Cerebellar nuclear complex (tissue), 1 donor: ENCODE results near the gene MREG.

Experiments
- DNase-seq, 2 experiments: peaks; one replicate each; lab custom pipeline; 2025; lab: John Stamatoyannopoulos, UW

MREG gene

DNA sequence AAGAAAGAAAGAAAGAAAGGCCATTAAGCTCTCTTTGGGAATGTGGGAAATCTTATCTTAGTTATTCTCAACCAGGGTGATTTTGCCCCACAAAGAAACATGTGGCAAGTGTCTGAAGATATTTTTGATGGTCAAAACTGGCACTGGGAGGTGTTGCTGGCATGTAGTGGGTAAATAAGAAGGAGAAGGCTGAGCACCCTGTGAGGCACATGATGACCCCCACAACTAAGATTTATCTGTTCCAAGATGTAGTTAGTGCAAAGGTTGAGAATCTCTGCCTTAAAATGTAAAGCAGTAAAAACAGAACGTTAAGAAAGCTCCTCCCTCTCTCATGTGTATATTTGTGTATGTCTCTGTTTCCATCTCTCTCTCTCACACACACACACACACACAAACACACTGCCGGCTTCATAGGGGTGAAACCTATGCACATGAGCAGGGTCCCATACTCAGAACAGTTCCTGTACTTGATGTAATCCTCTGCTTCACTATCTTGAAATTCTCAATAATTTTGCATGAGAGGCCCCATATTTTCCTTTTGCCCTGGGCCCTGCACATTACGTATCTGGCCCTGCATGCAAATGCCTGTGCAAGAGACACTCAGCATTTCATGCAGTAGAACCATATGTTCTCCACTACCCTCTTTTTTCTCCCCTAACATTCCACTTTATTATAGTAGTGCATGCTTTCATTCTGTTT is 94.3 kb downstream of the MREG start:
- DNase-seq = no peak

DNA sequence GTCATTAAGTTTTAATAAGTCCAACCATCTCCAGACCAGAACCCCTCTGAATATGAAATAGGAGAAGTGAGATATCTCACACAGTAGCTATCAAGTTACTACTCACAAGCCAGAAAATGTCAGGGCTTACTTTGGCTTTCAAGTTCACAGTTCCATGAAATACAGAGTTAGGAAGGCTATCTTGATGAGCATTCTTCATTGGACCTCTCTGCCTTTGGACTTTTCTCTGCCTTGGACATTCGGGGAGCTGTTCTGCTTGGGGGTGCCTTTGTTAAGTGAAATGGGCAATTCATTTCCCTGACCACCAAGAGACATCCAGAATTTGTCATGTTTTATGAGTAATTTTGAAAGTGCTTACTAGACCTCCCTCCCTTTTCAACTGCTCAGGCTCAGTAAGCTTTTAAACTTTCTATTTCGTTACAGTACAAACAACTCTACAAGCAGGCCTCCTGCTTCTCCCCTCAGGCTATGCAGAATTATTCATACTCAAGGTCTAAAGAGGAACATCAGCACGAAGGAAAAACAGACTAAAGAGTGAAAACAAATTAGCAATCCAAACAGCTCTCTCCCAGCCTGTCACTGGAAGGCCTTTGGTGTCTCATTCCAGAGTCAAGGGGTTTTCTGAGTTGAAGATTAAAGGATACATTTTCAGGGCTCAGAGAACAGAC is 95.3 kb downstream of the MREG start:
- DNase-seq = no peak

DNA sequence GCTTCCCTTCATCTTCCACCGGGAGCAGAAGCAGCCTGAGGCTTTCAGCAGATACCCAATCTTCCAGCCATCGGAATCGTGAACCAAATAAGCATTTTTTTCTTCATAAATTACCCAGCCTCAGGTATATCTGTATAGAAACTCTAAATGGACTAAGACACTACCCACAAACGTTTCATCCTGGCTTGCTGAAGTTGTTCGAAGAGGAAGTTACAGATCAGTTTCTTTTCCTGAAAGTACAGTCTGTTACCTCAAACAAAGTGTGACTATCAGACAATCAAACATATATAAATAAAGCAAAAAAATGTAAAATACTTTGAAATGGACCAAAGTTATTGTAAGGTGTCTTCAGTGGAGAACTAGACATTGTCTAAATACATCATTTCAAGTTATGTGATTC is 97.9 kb downstream of the MREG start:
- no peak for DNase-seq

DNA sequence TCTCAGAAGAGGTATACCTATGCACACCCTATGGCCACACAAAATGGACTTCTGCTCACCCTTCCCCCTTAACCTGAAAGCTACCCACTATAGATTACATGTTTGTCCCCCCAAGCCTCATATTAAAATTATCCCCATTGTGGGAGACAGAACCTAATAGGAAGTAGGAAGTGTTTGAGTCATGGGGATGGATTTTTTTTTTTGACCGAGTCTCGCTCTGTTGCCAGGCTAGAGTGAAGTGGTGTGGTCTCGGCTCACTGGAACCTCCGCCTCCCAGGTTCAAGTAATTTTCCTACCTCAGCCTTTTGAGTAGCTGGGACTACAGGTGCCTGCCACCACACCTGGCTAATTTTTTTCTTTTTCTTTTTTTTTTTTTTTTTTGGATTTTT is 98.6 kb downstream of the MREG start:
- no peak for DNase-seq

DNA sequence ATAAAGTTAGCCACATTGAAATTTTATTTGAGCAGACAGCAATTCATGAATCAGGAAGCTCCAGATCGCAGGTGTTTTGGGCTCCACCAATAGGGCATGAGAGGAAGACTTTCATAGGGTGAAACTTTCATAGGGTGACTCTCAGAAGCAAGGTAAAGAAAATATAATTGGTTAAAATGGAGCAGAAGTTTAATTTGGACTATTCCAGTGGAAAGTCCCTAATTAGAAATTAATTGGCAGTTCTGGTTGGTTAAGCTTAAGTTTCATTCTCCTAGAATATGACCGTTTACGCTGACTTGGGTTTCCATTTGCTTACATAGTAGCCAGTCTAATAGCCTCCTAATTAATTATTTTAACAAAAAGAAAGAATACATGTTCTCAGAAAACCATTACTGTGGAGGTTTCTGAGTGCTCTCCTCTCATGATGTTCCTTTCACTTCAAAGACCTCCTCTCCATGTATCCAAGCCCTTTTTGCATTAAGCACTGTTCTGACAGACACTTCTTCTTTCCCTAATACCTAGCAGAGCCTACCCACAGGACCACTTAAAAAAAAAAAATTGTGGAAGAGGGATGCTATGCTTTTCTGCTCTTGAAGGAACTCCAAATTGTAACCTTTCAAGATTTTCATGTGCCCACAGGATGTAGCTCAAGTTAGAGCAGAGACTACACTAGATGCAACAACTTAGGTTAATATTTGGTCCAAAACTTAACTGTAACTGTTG is 99.1 kb downstream of the MREG start:
- no peak for DNase-seq

DNA sequence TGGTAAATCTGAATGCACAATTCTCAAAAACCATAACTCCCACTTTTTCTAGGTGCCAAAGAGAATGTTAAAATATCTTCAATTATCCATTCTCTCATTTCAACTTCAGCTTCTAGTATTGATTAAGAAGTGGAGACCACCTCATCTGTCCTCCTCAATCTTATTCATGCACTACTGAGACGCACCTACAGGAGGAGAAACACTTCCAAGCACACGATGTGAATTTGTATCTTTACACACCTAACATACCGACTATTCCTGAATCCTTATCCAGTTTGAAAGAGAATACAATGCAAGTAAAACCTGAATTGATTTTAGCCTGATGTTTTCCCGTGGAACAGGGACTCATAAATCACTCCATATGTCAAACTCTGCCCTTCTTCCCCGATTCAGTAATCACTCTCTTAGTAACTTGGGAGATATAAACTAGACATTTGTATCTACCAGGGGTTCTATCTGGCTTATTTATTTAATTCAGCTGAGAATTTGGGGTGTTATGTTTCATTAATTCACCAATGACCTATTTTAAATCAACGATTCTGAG is 101.0 kb downstream of the MREG start:
- DNase-seq = no peak

DNA sequence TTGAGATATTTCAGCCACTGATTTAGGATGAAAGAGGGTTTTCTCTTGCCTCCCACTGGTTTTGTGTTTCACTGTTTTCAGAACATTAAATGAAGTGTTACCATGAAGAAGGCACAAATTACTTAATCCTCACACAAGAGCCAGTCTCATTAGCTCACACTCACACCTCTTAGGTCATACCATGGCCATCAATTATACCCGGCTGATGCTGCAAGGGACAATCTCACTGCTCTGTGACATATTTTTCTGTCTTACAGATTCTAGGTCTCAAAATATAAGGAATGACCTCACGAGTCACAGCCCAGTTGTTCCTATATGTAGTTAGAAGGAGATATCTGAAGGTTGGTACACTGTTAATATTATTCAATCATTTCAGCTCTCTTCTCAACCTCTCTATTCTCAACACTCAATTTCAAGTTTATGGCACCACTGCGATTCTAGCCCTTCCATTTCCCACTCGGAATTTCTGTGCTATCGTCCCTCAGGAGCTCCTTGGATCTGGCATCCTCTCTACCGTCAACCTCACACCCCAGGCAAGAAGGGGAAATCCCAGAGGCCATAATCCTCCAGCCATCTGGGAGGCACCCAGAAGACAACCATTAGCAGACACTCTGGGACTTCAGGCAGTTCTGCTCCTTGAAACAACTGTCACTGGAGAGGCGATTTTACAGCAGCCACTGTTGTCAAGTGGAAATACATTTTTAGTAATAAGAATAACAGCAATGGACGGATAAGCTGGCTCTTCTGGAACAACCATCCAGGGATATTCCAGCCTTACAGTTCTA is 101.9 kb downstream of the MREG start:
- DNase-seq = no peak

DNA sequence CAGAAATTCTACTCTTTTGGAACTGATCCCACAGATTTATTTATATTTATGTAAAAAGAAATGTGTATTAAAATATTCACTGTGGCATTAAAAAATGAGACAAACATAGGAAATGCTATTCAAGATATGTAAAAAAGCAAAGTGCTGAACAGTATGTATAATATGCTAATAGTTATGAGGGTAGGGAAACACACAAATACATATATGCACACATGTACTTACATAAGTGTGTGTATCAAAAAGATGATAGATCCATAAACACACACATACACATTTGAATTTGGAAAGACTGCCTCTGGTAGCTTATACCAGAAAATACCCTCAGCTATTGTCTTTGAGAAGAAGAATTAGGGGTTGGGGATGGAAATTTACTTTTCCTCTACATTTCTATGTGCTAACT is 103.2 kb downstream of the MREG start:
- no peak for DNase-seq

DNA sequence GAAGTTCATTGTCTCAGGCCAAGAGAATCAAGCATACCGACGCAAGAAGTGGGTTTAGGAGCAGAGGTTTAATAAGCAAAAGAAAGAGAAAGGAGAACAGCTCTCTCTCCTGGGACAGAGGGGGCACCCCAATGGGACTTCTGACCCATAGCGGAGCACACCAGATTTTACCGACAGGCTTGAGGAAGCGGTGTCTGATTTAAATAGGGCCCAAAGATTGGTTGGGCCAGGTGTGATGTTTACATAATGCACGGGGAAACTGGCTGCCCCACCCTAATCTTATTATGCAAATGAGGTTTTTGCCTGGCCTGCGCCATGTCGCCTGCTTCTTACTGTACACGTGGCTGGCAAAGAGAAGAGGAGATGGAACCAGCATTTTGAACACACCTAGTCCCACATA is 106.2 kb downstream of the MREG start:
- no peak for DNase-seq

DNA sequence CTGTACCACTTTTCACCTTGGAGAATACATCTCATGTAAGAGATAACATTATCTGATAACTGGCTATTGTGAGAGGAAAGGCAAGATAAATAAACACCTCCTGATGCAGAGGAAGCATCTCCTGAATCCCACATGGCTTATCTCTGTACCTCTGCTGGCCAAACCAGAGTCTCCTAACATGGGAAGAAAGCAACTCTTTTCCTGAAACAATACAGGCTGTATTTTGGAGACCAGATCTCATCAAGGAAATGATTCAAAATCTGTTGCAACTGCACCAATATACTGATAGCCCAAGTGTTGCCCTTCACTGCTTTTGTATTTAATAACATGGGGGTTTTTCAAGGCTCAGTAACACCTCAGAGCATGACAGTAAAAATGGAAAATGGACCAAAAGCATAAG is 106.9 kb downstream of the MREG start:
- no peak for DNase-seq

DNA sequence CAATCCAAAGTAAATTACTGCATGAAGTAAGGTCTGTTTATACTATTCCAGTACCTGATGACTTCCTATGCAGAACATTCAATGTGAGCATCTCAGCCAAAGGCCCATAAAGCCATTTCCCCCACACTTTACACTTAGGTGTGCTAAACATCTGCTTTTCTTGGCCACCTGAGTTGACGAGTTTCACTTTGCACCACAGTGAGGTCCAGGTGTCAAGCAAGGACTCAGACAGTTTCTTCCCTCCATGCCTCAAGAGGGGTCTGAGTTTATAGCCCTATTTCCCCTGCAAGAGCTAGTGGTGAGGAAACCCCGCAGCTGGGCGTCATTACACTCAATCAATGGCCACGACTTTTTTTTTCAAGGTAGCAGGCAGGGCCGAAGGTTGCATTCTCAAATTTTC is 107.7 kb downstream of the MREG start:
- no peak for DNase-seq

DNA sequence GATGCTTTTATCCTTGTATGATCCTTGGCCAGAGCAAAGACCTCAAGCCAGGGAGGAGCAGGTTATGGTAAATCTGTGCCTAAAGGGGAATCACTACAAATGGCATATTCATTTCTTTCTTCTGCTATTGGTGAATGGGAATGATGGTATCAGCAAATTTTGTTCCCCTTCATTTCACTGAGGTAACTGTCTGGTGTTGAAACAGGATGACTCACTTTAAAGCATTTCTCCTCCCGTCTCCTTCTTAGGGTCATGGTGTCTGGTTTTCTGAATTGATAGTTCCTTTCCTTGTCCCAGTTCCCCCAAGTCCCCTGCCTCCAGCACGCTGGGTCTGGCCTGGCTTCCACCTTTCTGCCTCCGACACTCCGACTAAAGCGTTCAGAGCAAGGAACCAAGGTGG is 109.2 kb downstream of the MREG start:
- DNase-seq = no peak

DNA sequence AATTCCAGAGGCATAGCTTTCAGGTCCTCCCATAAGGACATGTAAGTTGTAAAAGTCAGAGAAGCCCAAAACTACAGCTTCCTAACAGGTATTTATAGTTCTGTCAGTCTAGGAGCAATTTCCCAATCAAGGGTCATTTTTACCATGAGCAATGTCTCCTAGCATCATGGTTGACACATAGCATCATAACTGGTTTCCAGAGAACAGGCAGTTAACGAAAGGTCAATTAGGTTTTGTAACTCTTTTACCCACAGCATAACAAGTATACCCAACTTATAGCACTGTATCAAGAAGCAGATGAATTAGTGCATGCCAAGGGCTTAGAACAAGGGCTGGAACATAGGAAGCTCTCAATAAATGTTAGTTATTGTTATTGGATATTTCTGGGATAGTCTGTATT is 110.1 kb downstream of the MREG start:
- no peak for DNase-seq

DNA sequence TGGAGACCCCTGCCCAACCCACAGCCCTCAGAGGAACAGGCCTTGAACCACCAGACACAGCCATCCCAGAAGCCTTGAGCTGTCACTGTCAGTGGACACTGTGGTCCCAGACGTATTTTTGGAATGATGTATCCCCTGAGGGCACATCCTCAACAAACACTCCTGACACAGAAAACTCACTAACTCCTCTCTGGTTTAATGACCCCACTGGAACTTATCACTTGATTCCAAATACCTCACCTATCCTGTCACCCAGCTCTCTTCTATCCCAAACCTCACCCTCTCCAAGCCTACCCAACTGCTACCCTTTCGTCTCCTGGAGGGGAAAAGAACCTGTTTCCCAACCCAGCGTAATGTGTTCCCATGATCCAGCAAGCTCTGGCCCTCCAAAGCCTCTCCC is 111.6 kb downstream of the MREG start:
- DNase-seq = no peak

DNA sequence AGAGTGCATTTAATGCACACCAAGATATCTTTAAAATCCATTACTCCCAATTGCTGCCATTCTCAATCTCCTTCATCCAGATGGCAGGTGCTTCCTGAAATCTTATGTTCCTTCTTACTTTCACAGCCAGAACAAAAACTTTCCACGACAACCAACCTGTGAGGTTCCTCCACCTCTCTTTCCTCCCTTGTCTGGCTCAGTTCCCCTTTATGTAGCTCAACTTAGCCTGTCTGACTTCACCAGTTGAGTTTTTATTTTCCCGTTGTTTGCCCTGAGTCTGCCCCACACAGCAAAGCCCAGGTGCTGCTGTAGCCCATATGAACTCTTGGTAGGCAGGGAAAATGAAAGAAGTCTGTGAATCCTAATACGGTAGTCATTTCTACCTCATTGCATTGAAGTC is 112.5 kb downstream of the MREG start:
- DNase-seq = no peak

DNA sequence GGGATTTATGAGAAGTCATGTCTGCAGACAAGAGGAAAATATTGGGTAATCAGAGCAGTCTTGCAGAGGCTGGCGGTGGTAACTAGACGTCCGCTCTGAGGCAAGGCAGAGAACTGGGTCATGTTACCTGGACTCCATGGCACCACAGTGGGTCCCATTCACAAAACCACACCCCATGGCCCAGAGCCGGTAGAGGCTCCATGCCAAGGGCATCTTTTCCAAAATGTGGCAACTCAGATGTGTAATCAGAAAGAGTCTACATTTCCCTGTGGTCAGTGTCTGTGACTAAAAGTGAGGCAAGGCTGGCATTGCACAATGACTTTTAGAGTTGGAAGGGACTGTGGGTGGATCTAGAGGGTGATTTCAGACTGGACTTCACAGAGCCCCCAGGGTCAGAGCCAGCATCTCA is 113.1 kb downstream of the MREG start:
- DNase-seq = no peak

DNA sequence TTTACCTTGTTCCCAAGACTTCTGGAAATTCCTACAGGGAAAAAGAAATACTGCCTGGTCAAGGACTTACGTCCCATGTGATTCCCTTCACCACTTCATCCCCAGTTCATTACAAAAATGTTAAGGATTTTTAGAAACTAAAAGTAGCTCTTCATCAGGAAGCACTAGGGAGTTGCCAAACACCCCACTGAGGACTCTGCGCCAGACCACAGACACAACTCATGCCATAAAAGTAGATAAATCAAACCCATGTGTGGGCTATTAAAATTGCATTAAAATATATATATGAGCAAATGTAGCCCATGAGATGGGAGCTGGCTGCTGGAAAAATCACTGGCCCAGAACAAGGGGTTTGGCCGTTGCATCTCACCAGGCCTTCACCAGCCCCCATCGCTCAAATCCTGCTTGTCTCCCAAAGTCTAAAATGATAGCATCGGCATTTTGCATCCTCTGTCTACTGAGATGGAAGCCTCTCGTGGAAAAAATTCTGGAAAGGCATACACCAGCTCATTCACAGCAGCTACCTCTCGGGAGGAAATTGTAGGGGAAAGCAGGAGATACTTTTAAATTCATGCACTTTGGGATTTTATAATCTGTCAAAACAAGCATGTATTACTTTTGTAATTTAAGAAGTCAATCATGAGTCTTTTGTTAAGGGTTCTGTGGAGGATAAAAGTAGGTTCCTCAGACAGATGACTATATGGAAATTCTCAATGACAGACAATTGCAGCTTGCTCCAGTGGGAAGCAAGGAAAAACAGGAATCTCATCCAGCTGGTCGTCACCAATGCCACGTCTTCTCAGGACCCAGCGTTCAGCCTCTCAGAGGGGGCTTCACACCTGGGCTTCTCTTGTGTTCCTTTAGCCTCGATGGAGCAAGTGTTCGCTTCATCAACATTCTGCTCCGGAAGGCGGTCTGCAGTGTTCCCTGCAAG is 113.9 kb downstream of the MREG start:
- no peak for DNase-seq

DNA sequence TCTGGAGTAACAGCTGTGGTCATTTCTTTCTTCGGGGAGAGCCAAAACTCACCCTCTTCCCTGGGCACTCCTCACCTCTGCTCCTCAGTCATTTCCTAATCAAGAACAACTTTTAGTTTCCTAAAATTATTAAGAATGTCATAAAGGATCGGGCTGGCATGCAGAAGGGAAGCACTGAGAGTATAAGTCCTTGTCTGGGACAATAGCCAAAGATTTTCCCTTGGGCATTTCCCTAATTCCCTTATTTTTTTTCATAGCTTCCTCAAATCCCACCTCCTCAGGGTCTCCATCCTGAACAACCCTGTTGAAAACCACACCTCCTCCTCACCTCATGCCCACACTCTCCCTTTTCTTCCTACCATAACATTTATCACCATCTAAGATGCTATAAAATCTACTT is 115.0 kb downstream of the MREG start:
- no peak for DNase-seq

DNA sequence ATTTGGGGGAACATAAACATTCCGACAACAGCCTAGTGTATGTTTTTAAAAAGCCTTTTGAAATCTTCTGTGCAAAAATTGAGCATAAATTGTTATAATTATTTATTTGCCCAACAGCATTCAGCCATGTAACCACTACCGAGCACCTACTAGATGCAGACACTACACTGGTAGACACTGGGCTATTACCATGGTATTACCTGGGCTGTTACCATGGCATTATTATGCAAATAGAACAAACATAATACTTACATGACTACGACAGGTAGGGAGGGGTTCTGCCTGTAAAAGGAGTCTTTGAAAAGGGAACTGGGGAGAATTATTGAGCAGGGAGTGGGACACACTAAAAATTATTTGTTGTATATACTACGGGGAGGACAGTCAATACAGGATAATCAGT is 116.4 kb downstream of the MREG start:
- no peak for DNase-seq

DNA sequence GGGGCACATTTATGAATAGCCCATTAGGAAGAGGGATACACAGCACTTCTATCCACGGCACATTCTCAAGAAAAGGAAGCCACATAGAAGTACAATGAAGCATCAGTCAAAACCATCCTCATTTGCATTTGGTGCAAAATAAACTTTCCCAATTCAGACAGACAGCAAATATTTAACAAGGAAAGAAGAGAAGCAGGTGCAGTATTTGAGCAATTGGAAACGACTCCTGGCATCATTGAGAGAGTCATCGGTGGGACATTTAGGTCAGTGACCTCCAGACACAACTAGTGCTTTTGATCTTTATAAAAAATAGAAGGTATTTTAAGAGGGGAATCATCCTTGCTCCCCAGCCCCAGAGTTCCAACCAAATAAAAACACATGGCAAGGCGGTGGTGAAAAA is 118.0 kb downstream of the MREG start:
- DNase-seq = no peak
